ENCODE data around the gene MED27.
A peak's percentile ranks its signal among the peaks of the same experiment; 100 is the strongest.

The MED27 gene

DNA sequence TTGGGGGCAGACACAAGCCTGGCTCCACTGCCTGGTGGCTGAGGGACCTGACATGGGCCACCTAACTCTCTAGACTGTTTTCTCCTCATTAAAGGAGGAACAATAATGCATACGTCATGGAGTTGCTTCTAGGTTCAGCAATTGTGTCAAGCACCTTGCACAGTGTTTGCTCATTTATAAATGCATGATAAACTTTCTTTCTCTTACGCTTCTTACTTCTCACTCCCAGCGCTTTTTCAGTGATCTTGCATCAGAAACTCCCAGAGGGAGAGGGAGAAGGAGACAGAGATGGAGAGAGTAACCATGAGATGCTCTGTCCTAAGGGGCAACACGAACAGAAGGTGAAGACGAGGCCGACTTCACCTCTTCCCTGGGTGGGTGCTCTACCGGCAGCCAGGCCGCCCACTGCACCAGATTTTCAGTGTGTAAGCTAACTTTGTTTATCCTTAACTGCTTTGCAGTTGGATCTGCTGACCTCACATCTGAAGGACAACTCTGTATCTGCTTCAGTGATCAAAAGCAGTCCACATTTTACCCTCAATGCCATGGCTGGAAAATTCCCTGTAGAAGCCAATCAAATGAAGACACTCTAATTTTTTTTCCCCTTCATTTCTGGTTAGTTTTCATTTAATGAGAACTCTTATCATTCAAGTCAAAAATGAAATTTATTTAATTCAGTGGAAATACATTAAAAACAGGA lies 35.3 kb downstream of the MED27 start:
- DNase-seq (ENCODE audit: low read depth, low spot score): no peak

DNA sequence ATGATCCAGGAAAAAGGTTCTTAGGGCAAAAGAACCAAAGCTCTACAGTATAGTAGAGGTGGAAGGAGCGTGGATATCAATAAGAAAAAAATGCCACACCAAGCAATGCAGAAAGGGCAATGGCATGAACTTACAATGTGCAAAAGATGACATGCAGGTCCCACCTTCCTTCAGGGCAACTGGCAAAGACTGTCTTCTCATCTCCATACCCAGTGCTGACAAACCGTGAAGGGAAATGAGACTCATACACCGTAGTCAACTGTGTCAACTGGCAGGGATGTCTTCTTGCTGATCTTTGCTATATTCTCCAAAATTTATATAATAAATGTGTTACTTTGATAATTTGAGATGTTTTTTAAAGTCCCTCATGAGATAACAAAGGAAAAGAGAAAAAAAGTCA lies 36.0 kb downstream of the MED27 start:
- no peak for DNase-seq (ENCODE audit: low read depth, low spot score)

DNA sequence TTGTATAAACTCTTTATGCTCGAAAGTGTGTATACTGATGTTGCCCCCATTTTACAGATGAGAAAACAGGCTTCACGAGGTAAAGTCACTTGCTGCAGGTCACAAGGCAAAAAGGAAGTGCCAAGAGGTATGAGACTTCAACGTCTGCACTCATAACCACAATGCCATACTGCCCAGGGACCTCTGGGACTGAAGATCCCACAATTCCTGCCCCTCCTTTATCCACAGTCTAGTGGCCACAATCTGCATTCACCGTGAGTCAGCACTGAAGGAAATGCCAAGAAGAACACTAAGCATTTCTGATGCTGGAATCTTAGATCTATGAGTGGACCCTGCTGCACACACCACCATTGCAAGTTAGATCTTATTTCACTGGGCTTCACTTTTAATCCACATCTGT lies 37.3 kb downstream of the MED27 start:
- peak; percentile 27 for DNase-seq (ENCODE audit: low read depth, low spot score)

DNA sequence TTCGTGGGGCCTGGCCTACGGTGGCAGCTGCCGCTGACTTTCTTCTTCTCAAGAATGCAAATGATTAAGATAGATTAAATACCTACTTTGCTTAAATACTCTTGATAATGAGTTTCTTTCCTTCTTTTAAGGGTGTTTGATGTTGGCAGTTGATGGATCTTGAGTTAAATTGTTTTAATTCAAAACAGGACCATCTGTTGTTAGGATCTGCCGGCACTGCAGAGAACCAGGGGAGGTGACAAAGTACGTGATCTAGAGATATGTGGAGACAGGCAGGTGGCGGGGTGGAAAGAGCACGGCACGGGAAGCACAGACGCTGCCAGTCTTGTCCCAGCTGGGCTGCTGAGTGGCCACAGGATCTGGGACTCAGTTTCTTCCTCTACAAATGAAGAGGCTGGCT lies 37.9 kb downstream of the MED27 start:
- DNase-seq (ENCODE audit: low read depth, low spot score): no peak

DNA sequence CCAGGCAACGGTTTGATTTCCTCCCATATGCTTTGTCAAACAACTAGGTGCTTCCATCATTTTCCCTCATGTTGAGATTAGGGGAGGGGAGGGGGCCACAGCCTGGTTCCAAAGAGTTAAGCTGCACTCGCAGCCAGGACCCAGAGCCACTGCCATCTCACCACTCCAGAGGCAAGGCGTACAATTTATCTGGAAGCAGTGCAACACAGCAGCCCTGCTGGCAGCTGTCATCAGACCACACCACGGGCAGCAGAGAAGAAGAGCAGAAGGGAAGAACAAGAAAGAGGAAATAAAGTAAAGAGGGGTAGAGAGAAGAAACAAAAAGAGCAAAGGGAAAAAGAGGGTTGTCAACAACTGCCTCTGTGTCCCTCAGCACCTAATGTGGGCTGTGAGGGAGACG lies 38.9 kb downstream of the MED27 start:
- no peak for DNase-seq (ENCODE audit: low read depth, low spot score)

DNA sequence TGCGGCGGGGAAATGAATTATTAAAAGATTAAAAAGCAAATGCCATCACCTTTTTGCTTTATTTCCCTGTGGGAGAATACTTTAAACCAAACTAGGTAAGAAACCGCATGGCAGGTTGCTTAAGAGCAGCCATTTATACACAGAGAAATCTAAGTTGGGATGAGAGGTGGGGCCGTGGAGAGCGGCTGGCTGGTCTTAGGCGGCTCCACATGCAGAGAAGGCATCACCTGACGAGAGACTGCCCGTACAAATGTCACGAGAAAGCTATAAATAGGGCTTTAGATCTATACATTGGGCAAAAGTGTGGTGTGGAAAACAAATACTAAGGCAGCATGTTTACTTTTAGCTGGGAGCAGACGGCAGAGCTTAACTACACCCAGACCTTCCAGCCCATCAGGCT lies 39.4 kb downstream of the MED27 start:
- no peak for DNase-seq (ENCODE audit: low read depth, low spot score)

DNA sequence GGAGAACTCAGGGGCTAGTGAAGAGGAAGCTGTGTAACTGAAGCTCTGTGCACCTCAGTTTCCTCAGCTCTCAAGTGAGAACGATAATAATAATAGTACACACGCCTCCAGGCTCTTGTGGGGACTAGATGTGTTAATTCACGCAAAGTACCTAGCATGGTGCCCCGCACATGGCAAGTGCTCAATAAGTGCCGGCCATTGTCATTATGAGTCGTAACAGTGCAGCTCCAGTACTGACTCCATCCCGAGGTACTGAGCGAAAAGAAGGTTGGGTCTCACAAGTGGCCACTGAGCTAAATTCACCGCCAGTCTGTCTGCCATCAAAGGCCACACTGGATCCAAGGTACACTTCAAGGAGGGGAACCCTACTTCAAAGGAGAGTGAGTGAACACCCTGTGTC lies 40.4 kb downstream of the MED27 start:
- no peak for DNase-seq (ENCODE audit: low read depth, low spot score)

DNA sequence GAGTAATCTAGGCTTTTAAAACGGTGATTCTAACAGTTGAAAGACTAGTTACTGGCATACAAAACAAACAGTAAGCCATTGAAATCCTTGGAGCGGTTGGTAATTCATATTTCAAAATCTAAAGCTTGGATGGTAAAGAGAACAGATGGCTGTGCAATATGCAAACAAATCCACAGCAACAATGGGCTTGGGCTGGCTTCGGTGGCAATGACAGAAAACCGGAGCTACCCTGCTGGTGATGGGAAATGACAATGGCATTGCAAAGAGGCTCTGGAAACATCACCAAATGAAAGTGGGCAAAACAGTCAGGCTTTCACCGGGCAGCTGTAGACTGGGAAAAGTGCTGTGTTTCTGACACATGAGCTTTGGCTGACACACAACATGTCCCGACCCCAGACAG lies 42.2 kb downstream of the MED27 start:
- DNase-seq (ENCODE audit: low read depth, low spot score): no peak

DNA sequence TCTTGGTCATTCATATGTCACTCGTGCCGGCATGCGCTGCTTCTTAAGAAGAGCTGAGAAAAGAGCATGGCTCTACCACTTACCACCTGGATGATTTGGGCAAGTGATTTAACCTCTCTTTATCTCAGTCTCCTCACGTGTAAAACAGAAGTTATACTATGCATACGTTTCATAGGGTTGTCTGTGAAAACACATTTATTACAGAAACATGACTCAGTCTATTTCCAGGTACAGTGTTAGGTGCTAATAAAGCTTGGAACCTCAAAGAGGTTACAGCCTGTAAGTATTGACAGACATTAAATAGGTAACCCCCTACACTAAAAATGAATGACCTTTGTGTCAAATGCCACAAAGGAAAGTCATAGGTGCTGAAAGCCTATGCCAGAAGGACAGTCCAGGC lies 43.1 kb downstream of the MED27 start:
- DNase-seq (ENCODE audit: low read depth, low spot score): no peak

DNA sequence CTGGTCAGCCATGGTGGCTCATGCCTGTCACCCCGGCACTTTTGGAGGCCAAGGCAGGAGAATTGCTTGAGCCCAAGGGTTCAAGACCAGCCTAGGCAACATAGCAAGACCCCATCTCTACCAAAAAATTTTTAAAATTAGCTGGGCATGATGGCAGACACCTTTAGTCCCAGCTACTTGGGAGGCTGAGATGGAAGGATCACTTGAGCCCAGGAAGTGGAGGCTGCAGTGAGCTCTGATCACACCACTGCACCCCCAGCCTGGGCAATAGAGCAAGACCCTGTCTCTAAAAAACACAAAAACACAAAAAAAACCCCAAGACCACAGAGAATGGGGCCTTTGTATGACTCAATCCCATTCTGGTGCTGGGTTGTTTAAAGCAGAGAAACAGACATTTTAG lies 44.0 kb downstream of the MED27 start:
- no peak for DNase-seq (ENCODE audit: low read depth, low spot score)

DNA sequence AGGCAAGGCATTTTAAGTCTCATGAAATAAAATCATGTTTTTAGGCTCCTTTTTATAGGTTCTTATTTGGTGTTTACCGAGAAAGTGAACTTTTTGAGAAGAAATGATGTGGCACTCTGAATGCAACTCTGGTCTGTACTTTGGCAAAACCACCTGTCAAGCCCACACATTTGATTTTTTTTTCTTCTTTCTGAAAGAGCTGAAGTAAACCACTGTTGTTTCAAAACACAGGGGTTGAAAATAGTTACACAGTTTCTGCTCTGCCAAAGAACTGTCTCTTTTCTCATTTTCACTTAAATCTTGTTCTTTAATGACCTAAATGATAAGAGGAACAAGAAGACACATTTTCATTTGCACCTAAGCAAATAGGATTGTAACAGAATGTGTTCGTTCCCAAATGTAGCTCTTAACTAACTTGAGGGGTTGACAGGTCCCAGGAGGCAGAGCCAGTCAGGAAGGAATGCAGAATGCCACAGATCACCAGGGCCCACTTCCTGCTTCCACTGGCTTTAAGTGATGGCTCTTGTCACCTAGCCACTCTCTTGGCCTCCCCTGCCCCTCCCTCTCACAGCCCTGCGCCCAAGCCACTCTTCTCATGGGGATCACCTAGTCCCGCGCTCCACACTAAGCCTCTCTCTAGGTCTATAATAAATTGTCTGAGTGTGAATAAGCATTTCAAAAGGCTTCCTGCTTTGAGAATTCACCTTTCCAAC lies 47.3 kb downstream of the MED27 start:
- DNase-seq (ENCODE audit: low read depth, low spot score): no peak

DNA sequence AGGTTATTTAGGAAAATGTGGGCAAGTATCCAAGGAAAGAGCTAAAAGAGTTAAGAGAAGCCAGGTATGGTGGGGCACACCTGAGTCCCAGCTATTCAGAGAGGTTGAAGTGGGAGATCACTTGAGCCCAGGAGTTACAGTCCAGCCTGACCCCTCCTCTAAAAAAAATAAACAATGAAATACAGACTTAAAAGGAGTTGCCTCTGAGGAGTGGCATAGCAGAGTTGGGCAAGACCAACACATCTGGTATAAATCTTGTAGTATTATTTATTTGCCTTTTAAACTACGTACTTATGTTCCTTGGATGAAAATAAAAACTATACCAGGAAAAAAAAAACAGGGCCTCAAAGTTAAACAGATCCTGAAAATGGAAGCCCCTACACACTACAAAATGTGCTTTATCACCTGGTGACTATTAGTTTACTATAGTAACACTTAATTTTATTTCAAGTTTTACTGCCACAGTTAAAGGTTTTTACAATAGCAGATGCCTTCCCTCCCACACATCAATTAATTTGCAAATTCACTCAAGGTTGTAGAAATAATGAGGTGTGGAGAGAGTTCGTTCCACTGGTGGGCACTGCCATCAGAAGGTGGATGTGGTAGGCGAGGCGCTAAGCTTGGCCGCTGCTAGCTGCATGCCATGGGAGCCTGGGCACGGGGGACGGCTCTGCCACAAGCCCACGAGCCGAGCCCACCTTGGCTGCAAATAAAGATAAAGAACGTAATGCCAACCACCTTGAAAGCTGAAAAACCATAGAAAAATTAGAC lies 48.0 kb downstream of the MED27 start:
- DNase-seq (ENCODE audit: low read depth, low spot score): no peak

DNA sequence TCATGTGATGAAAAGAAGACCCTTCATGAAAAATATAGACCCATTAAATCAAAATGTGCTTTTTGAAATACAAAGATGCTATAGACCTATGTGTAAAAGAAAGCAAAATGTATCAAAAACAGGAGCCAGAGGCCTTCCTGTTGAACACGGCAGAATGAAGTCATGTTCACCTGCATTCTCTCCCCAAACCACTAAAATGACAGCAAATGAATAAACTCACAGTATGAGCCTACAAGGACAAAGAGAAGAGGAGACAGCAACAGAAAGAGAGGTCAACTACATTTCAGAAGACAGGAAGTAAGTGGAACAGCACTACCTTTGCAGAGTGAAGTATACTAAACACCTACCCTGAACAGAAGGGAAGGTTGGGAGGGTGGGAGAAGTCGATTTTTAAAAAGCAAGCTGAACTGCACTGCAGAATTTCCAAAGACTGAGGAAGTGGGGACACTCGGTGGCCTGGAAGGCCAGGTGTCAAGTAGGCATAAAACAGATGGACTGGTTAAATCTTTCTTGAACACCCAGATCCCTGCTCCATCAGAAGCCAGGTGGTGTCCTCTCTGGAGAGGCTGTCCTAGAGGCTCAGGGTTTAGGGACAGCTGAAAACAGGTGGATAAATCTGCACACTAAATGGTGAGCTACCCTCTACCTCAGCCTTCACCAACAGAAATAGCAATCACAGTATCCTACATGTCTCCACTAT lies 48.9 kb downstream of the MED27 start:
- no peak for DNase-seq (ENCODE audit: low read depth, low spot score)

DNA sequence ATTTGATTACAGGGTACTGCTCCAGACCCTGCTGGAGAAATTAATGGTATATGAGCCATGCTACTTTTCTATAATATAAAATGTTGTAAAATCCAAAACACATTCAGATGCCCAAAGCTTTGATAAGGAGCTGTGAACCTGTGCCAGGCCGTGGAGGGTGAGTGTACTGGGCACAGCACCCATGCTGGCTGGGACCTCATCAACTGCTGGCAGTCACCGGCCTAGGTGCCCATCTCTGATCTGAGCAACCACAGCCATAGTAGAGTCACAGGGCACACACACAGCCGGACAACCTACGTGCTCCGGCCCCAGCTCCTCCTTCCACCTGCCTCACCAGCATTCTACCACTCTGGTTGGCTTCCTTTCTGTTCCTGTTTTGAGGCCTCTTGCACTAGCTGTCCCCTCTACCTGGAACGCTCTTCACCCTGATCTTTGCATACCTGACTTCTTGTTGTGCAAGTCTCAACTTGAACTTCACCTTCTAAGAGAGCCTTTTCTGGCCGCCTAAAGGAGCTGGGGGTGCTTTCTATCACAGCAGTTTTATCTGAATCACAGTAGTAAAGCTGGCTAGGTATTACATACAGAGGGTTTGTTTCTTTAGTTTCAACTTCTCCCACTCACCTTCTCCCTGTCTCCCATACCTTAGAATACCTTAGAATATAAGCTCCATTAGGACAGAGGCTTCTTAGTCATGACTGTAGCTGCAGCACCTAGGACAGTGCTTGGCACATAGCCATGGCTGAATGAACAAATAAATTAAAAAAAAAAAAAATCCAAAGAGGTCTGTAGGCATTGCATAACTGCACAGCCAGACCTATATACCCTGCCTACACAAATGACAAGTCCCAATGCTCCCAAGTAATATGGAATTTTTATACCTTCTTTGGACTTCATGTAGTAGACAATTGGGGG lies 51.7 kb downstream of the MED27 start:
- no peak for DNase-seq (ENCODE audit: low read depth, low spot score)

DNA sequence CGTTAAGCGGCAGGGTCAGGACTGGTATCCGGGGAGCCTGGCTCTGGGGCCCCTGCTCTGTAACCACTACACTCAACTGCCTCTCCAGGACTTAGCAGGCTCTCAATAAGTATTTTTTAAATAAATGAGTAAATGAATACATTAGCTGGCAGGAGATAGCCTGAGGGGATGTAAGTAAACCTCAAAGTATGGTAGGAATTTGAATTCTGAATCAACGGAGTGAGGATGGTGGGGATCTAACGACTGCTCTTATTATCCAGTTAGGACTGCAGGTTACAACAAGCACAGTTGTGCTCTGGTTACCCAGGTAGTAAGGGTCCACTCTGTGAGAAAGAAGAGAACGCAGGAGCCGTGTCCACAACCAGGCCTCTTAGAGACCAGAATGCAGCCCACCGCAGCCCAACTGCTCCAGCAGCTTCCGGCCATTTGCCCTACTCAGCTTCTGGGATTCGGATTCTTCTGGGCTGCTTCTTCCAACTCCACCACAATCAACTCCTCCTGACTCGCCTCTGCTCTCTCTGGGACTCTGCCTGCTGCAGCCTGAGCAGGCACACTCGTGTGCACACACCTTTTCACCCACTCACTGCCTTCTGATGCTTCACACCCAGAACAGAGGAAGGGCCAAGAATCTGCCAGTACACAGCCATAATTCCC lies 52.6 kb downstream of the MED27 start:
- DNase-seq (ENCODE audit: low read depth, low spot score): no peak

DNA sequence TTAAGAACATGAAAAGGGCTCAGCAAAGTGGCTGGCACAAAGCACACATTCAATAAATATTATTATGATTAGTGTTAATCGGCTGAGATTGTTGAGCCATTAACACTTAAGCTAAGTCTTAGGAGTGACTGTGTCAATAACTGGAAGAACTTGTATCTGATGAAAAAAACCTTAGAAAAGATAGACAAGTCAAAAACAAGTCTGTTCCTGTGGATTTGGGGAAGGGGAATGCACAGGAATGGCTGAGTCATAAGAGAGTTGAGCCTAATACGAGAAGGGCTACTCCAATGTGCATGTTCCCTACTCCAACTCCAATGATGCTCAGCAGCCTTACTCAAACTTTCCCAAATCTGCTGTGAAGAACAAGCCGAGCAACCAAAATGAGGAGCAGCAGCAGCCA lies 53.9 kb downstream of the MED27 start:
- no peak for DNase-seq (ENCODE audit: low read depth, low spot score)

DNA sequence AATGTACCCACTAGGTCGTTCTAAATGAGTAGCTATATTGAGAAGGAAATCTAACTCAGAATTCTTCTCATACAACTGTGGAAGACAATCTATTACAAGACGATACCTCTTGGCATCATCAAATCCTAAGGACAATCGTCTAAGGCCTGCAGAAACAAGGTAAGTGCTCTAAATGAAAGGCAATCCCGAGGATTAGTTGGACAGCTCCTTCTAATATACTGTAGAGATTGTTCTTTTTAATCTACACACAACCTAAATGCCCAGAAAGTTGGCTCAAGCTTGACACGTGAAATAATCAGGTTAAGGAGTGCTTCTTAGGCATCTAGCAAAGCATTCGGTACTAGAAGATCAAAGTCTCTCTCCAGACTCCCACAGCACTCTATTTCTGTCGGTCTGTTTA lies 55.1 kb downstream of the MED27 start:
- DNase-seq (ENCODE audit: low read depth, low spot score): no peak

DNA sequence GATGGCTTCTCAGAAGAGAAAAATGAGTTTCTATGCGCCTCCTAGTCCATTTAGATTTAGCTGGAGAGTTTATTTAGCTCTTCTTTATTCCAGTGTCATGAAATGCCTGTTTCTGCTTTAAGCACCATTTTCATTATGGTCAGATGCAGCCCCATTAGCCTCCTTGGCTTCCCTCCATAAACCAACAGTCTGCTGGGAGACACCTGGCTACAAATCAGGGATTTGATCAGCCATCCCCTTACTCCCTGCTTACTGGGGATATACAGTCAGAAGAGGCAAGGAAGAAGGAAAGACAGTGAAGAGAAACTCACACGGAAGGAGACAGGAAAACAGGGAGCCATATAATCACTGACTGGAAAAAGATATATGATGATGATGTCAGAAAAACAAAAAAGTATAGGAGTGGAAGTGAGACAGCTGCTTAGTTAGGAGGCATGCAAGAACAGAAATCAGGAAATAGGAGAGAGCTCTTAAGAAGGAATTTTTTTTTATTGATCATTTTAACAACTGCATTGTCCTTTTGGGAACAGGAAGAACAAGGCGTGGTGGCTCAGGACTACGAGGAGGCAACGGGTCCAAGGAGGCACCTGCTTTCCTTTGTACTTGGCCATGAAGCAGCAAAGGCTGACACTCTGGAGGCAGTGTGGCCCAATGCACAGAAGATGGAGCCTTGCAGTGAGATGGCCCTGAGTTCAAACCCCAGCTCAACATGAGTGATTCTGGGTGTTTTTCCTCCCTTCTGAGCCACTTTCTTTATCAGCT lies 56.1 kb downstream of the MED27 start:
- DNase-seq (ENCODE audit: low read depth, low spot score): no peak

DNA sequence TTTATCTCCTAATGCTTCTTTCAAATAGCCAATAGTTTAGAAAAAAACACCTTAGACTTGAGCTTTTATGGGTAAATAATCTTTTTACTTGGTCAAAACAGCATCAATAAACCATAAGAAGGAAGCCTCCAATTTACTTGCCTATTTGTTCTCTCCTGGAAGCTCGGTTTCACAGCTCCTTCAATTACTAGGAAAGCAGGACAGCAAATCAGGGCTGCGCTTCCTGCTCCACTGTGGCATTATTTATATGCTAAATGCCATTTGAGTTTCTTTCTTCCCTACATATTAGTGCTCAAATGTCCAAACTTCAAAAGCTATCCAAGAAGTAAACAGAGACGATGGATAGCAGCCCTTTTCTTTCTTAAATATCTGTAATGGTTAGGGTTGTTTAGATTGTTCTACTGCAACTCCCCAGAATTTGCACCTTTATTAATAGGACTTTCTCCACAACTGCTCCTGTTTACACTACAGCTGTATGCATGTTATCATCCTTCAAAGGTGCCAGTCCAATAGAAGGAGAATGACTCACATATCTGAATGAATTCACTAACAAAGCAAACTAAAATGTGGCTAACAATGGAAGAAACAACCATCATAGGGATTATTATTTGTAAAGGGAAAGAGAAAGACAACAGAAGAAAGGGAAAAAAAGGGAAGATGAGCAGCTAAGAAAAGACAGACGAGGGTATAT lies 58.7 kb downstream of the MED27 start:
- DNase-seq (ENCODE audit: low read depth, low spot score): no peak

Measured in brain pericyte (primary cell).